H1 (cell line): Measurements from ENCODE around the gene LRRTM4. TPM values are rescaled to one million over a fixed set of nuclear protein-coding genes. Genes with fewer than 3 reads are reported as not detected.

ENCODE experiments used
- CTCF ChIA-PET: fragments of 300-600 bp; sonication (Branson Sonifier 250); formaldehyde crosslinking; loops from one replicate; lab custom pipeline; 2021; ENCODE audit not compliant: partially characterized antibody; lab: Charles Lee
- POLR2A ChIA-PET: fragments of 300-600 bp; sonication (Branson Sonifier 250); formaldehyde crosslinking; loops from one replicate; lab custom pipeline; 2021; ENCODE audit warnings: inconsistent platforms; ENCODE audit not compliant: partially characterized antibody; lab: Charles Lee
- DNase-seq, 2 experiments: peaks; one replicate each; pipeline versions ENCODE4 v3.0.0 to v3.0.0-alpha.2; 2010 to 2022; ENCODE audit warnings: low spot score in 2 of 2, low read depth in 1 of 2, mixed read lengths in 1 of 2
- FAIRE-seq: peaks from 2 replicates; lab custom pipeline; 2011; peaks lifted over from hg19 to GRCh38; lab: Jason Lieb, UNC
- H2AFZ ChIP-seq: 2 replicates; pipeline ENCODE4 v1.8.1; 2012; ENCODE audit warnings: low read length, inconsistent platforms
- H2AK5ac ChIP-seq: 2 replicates; pipeline ENCODE4 v1.6.1; 2013; ENCODE audit warnings: low read depth, low read length
- H2BK120ac ChIP-seq: replicated peaks from 2 replicates; pipeline ENCODE3; 2013; ENCODE audit warnings: low read depth, low read length, inconsistent platforms
- H2BK12ac ChIP-seq: 2 replicates; pipeline ENCODE4 v1.6.1; 2013; ENCODE audit warnings: low read depth, low read length
- H2BK15ac ChIP-seq: 2 replicates; pipeline ENCODE4 v1.6.1; 2013; ENCODE audit warnings: low read length
- H2BK20ac ChIP-seq: 2 replicates; pipeline ENCODE4 v1.6.1; 2013; ENCODE audit warnings: low read length
- H2BK5ac ChIP-seq: 2 replicates; pipeline ENCODE4 v1.6.1; 2013; ENCODE audit warnings: low read depth, low read length
- H3K14ac ChIP-seq: 2 replicates; pipeline ENCODE4 v1.6.1; 2013; ENCODE audit warnings: inconsistent platforms; ENCODE audit not compliant: insufficient read length
- H3K18ac ChIP-seq: 2 replicates; pipeline ENCODE4 v1.6.1; 2013; ENCODE audit warnings: low read length; ENCODE audit errors: extremely low read depth
- H3K23ac ChIP-seq: 2 replicates; pipeline ENCODE4 v1.6.1; 2013; ENCODE audit warnings: inconsistent platforms; ENCODE audit not compliant: insufficient read length
- H3K23me2 ChIP-seq: 2 replicates; pipeline ENCODE4 v1.6.1; 2013; ENCODE audit warnings: low read depth, low read length
- H3K27ac ChIP-seq: 2 replicates; pipeline ENCODE4 v1.6.1; 2011; ENCODE audit warnings: low read depth, low read length, inconsistent platforms
- H3K27me3 ChIP-seq, 4 experiments: replicated peaks in 1 of 4; 1 replicate in 1 of 4; 2 replicates in 3 of 4; pipeline versions ENCODE4 v1.6.1 to v1.8.1; 2011 to 2013; ENCODE audit warnings: low read length in 3 of 4, mild to moderate bottlenecking in 3 of 4, inconsistent platforms in 2 of 4, mixed read lengths in 2 of 4, moderate library complexity in 1 of 4; ENCODE audit not compliant: control insufficient read depth in 3 of 4, insufficient read depth in 3 of 4; ENCODE audit errors: extremely low read depth in 1 of 4
- H3K36me3 ChIP-seq, 4 experiments: 2 replicates each; pipeline versions ENCODE4 v1.6.1 to v1.8.1; 2011 to 2013; ENCODE audit warnings: mild to moderate bottlenecking in 4 of 4, low read length in 3 of 4, moderate library complexity in 2 of 4, control low read depth in 1 of 4, inconsistent platforms in 1 of 4; ENCODE audit not compliant: insufficient read depth in 4 of 4, control insufficient read depth in 2 of 4
- H3K4ac ChIP-seq: replicated peaks from 2 replicates; pipeline ENCODE3; 2013; ENCODE audit warnings: low read length, low read depth, mixed read lengths, inconsistent platforms; ENCODE audit not compliant: insufficient read length
- H3K4me1 ChIP-seq, 4 experiments: replicated peaks in 1 of 4; 1 replicate in 1 of 4; 2 replicates in 3 of 4; pipeline versions ENCODE4 v1.6.1 to v1.8.1; 2011 to 2013; ENCODE audit warnings: low read length in 3 of 4, inconsistent platforms in 2 of 4, mixed read lengths in 1 of 4; ENCODE audit not compliant: insufficient read depth in 4 of 4, control insufficient read depth in 3 of 4
- H3K4me2 ChIP-seq, 2 experiments: 2 replicates each; pipeline versions ENCODE4 v1.6.1 to v1.8.1; 2011 to 2013; ENCODE audit warnings: low read depth in 2 of 2, low read length in 2 of 2, control low read depth in 1 of 2, inconsistent platforms in 1 of 2, mild to moderate bottlenecking in 1 of 2; ENCODE audit not compliant: insufficient read depth in 1 of 2
- H3K4me3 ChIP-seq, 4 experiments: fragments of 200-600, 300-600 bp in 1 of 4; sonication (generic), shearing (Covaris generic), sonication (Bioruptor Twin) in 1 of 4; 2 replicates each; pipeline versions ENCODE4 v1.5.1 to v1.8.1; 2011 to 2016; ENCODE audit warnings: low read length in 4 of 4, low read depth in 3 of 4, control low read depth in 2 of 4, inconsistent platforms in 2 of 4, mild to moderate bottlenecking in 2 of 4, mixed read lengths in 1 of 4, moderate library complexity in 1 of 4; ENCODE audit not compliant: insufficient read depth in 2 of 4; ENCODE audit errors: extremely low read depth in 1 of 4
- H3K56ac ChIP-seq: replicated peaks from 2 replicates; pipeline ENCODE3; 2013; ENCODE audit warnings: low read depth, mild to moderate bottlenecking, mixed read lengths, low read length, inconsistent platforms; ENCODE audit not compliant: insufficient read length
- H3K79me1 ChIP-seq: 2 replicates; pipeline ENCODE4 v1.6.1; 2013; ENCODE audit warnings: low read depth, low read length, control low read depth
- H3K79me2 ChIP-seq, 2 experiments: 2 replicates each; pipeline versions ENCODE4 v1.6.1 to v1.8.1; 2012 to 2013; ENCODE audit warnings: low read length in 2 of 2, mild to moderate bottlenecking in 2 of 2, inconsistent platforms in 1 of 2; ENCODE audit not compliant: insufficient read depth in 2 of 2, control insufficient read depth in 1 of 2
- H3K9ac ChIP-seq, 4 experiments: replicated peaks in 1 of 4; 1 replicate in 1 of 4; 2 replicates in 3 of 4; pipeline versions ENCODE4 v1.6.1 to v1.8.1; 2011 to 2013; ENCODE audit warnings: low read depth in 3 of 4, low read length in 3 of 4, control low read depth in 2 of 4, mild to moderate bottlenecking in 2 of 4, moderate library complexity in 2 of 4, inconsistent platforms in 1 of 4; ENCODE audit errors: extremely low read depth in 1 of 4
- H3K9me3 ChIP-seq, 2 experiments: 2 replicates each; pipeline versions ENCODE4 v1.6.1 to v1.8.1; 2012 to 2013; ENCODE audit warnings: mild to moderate bottlenecking in 2 of 2, moderate library complexity in 2 of 2, control low read depth in 1 of 2, inconsistent platforms in 1 of 2, low read depth in 1 of 2, low read length in 1 of 2, mixed read lengths in 1 of 2; ENCODE audit not compliant: insufficient read depth in 2 of 2
- H4K20me1 ChIP-seq, 2 experiments: replicated peaks in 1 of 2; 2 replicates each; pipeline versions ENCODE3 to v1.8.1; 2011 to 2013; ENCODE audit warnings: inconsistent platforms in 2 of 2, low read length in 2 of 2, mild to moderate bottlenecking in 1 of 2; ENCODE audit not compliant: insufficient read depth in 2 of 2, control insufficient read depth in 1 of 2
- H4K5ac ChIP-seq: 2 replicates; pipeline ENCODE4 v1.6.1; 2013; ENCODE audit warnings: low read length, low read depth, mixed read lengths, inconsistent platforms; ENCODE audit not compliant: insufficient read length
- H4K8ac ChIP-seq: 2 replicates; pipeline ENCODE4 v1.8.0; 2013; ENCODE audit warnings: mild to moderate bottlenecking, moderate library complexity, low read length, inconsistent platforms; ENCODE audit not compliant: insufficient read depth; ENCODE audit errors: extremely low read depth
- H4K91ac ChIP-seq: replicated peaks from 2 replicates; pipeline ENCODE3; 2013; ENCODE audit warnings: low read length, mixed read lengths, inconsistent platforms; ENCODE audit not compliant: insufficient read length
- CHD1 ChIP-seq: IDR thresholded peaks from 2 replicates; pipeline ENCODE4 v1.6.1; 2012; ENCODE audit warnings: low read depth, low read length, improper control_type of control experiment
- HDAC6 ChIP-seq: IDR thresholded peaks from one replicate; pipeline ENCODE4 v1.7.1; 2012; ENCODE audit warnings: low read depth, mild to moderate bottlenecking, inconsistent platforms, low read length, moderate library complexity
- JUND ChIP-seq: IDR thresholded peaks from 2 replicates; pipeline ENCODE4 v1.6.1; 2011; ENCODE audit warnings: mild to moderate bottlenecking, improper control_type of control experiment, low read length
- MAFK ChIP-seq: IDR thresholded peaks from 2 replicates; pipeline ENCODE4 v1.6.1; 2012; ENCODE audit warnings: low read depth, mild to moderate bottlenecking, improper control_type of control experiment, low read length
- MAX ChIP-seq: IDR thresholded peaks from 2 replicates; pipeline ENCODE4 v1.6.1; 2012; ENCODE audit warnings: inconsistent platforms
- POLR2A ChIP-seq, 2 experiments: IDR thresholded peaks; 1 replicate in 1 of 2; 2 replicates in 1 of 2; pipeline ENCODE4 v1.6.1; 2011; ENCODE audit warnings: low read depth in 2 of 2, low read length in 2 of 2, mild to moderate bottlenecking in 2 of 2; ENCODE audit errors: control extremely low read depth in 1 of 2
- SUZ12 ChIP-seq: fragments of 200-600 bp; sonication (generic); IDR thresholded peaks from 2 replicates; pipeline ENCODE4 v1.6.1; 2012; ENCODE audit warnings: mild to moderate bottlenecking, inconsistent platforms, low read length, moderate library complexity, mixed read lengths
- ZNF274 ChIP-seq: IDR thresholded peaks from 2 replicates; pipeline ENCODE4 v1.7.0; 2012; ENCODE audit warnings: low read length, borderline replicate concordance; ENCODE audit errors: extremely low read depth
- WGBS, 2 experiments: shearing (Covaris generic) in 1 of 2; methylation state at CpG; one replicate each; pipeline versions ENCODE4 v1.1.6 to v1.1.7; 2013 to 2015; ENCODE audit warnings: low lambda C conversion rate in 2 of 2, mixed read lengths in 2 of 2, inconsistent platforms in 1 of 2, low coverage in 1 of 2, missing lambda C conversion rate in 1 of 2; ENCODE audit not compliant: insufficient replicate concordance in 2 of 2, insufficient coverage in 1 of 2, insufficient read length in 1 of 2; ENCODE audit errors: extremely low coverage in 1 of 2, missing lambda C conversion rate in 1 of 2; 5-methylcytosine and 5-hydroxymethylcytosine counted together
- polyA plus RNA-seq, 7 experiments: library from polyadenylated mRNA; depleted of rRNA in 3 of 7; stranded (reverse) in 5 of 7; unstranded in 2 of 7; fragments of >200 nt in 5 of 7; fragments of 200-250 nt in 2 of 7; gene quantifications; 1 replicate in 5 of 7; 2 replicates in 1 of 7; 4 replicates in 1 of 7; pipeline versions ENCODE4 v1.2.1 to v1.2.3, GENCODE V29; 2011 to 2013; ENCODE audit warnings: missing spikeins in 2 of 7, mixed read lengths in 2 of 7
- total RNA-seq: library from RNA; stranded (reverse); fragmentation: NEBNext Ultra II Directional; extraction: Animal tissue kit (Norgen Biotek cat#: 25700); gene quantifications from 2 replicates; pipeline ENCODE4 v1.2.1, GENCODE V29; 2021

The LRRTM4 gene
- total and polyA plus RNA-seq, 2 of the 8 experiments (the other 6 are each of a cell fraction or from before 2014, with no cell fraction given), result 3.6 to 9.5 TPM

- Histone ChIP-seq H3K4me1 (peaks cover 0 to 20% (median 14%) of the 10 kb centered on the region in 4 experiments; a peak in 6 of 7 replicates), H3K23ac (no peak overlapping the region), H4K91ac (peak overlapping the region; percentile 49), H3K79me1 (no peaks in the 10 kb centered on the region), H3K18ac (no peak overlapping the region), H3K36me3 (peaks cover 0 to 6% (median 1%) of the 10 kb centered on the region in 4 experiments; a peak in 4 of 8 replicates), H3K4ac (peak overlapping the region; percentile 28), H3K14ac (no peak overlapping the region), H2BK20ac (no peak overlapping the region), H3K56ac (no peak overlapping the region), H2AFZ (no peak overlapping the region), H3K27me3 (no peaks in the 10 kb centered on the region), H3K23me2 (0 out of 2 replicates have a peak, but pooled peaks cover 2% of the 10 kb centered on the region), H2BK120ac (no peak overlapping the region), H3K9me3 (no peaks in the 10 kb centered on the region), H3K4me3 (no peak overlapping the region), H4K8ac (no peak overlapping the region), H4K20me1 (no peaks in the 10 kb centered on the region), H2BK15ac (no peak overlapping the region), H2BK5ac (no peak overlapping the region; the same call in 1 of the 2 replicates), H2BK12ac (0 out of 2 replicates have a peak overlapping the region, but pooled peaks have one; percentile 5), H2AK5ac (0 out of 2 replicates have a peak overlapping the region, but pooled peaks have one; percentile 1), H4K5ac (no peak overlapping the region), H3K9ac (no peak overlapping the region), H3K4me2 (no peak overlapping the region), H3K79me2 (peaks cover 0 to 59% of the 10 kb centered on the region in 2 experiments; a peak in 2 of 4 replicates), H3K27ac (no peak overlapping the region)
- 91% methylated on average over 7 of the region's 7 CpGs; no CpG with 5 or more reads in 1 of the 2 experiments for WGBS, 2 experiments
- no peak for FAIRE-seq
- DNase-seq, result no peak
- POLR2A ChIA-PET, result no interaction called here
- no peak for TF ChIP-seq JUND
- no peak for TF ChIP-seq MAX
- TF ChIP-seq SUZ12, result no peak
- TF ChIP-seq MAFK, result no peak
- TF ChIP-seq ZNF274, result no peak
- no peak for TF ChIP-seq HDAC6
- no peak for TF ChIP-seq CHD1
- no peak for TF ChIP-seq POLR2A (IDR thresholded peaks at IDR 0.05; ENCODE audit: control extremely low read depth in 1 of 2, low read depth in 2 of 2, low read length in 2 of 2)
- CTCF ChIA-PET, result no interaction called here
These were observed 3.9 kb downstream of the LRRTM4 start for GRCh38 chr2:77518311-77518710.
